WERI-Rb-1 (cell line): ENCODE results near the gene PLEKHG4B.

Experiments used
- DNase-seq: peaks from one replicate; pipeline ENCODE4 v3.0.0-alpha.2; 2020
- H3K27ac ChIP-seq: fragments of 250-450 bp; sonication (Bioruptor Pico); 2 replicates; pipeline ENCODE4 v1.5.1; 2020; ENCODE audit warnings: mild to moderate bottlenecking, moderate library complexity
- H3K27me3 ChIP-seq: fragments of 250-450 bp; sonication (Bioruptor Pico); 2 replicates; pipeline ENCODE4 v1.5.1; 2021; ENCODE audit warnings: mild to moderate bottlenecking, low read depth, moderate library complexity; ENCODE audit not compliant: insufficient read depth, severe bottlenecking
- H3K36me3 ChIP-seq: fragments of 250-450 bp; sonication (Bioruptor Pico); 2 replicates; pipeline ENCODE4 v1.5.1; 2020; ENCODE audit warnings: mild to moderate bottlenecking, moderate library complexity
- H3K4me3 ChIP-seq: 2 replicates; pipeline ENCODE4 v1.5.1; 2011; ENCODE audit warnings: low read depth, mild to moderate bottlenecking, control low read depth, low read length
- H3K9me3 ChIP-seq: fragments of 250-450 bp; sonication (Bioruptor Pico); 2 replicates; pipeline ENCODE4 v1.5.1; 2021; ENCODE audit warnings: mild to moderate bottlenecking, moderate library complexity; ENCODE audit not compliant: severe bottlenecking
- CTCF ChIP-seq: IDR thresholded peaks from 2 replicates; pipeline ENCODE4 v1.5.1; 2011; ENCODE audit warnings: low read depth, mild to moderate bottlenecking, control low read depth, inconsistent platforms, low read length

PLEKHG4B gene

DNA sequence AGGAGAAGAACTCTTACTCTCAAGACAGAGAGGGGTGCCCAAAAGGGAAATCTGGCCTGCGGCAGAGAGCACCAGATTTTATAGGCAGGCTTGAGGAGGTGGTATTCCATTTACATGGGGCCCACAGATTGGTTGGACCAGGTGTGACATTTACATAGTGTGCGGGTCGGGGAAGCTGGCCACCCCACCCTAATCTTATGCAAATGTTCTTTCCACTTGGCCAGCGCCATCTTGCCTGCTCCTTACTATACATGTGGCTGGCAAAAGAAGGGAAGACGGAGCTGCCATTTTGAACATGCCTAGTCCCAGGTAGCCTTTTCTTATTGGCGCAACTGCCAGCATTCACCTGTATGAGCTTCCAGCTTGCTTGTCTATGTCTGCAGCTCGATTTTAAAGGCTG lies 34.8 kb downstream of the PLEKHG4B start:
- H3K27ac ChIP-seq = no peak overlapping the region
- TF ChIP-seq CTCF = no peak
- peaks cover 16% of the 10 kb centered on the region for H3K27me3 ChIP-seq
- no peak overlapping the region for H3K4me3 ChIP-seq
- peaks cover 26% of the 10 kb centered on the region for H3K9me3 ChIP-seq
- no peak for DNase-seq
- H3K36me3 ChIP-seq = no peaks in the 10 kb centered on the region

DNA sequence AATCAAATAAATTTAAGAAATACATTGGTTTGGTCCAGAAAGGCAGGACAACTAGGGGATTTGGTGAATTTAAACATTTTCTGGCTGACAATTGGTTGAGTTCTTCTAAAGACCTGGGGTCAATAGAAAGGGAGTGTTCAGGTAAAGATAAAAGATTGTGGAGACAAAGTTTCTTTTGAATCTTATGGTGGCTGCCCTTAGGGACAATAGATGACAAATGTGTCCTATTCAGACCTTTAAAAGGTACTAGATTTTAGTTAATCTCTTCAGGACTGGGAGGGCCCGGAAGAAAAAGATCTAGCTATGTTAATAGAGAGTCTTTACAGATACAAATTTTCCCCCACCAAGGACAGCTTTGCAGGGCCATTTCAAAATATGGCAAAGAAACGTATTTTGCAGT lies 35.9 kb downstream of the PLEKHG4B start:
- DNase-seq = no peak
- Histone ChIP-seq H3K27ac (no peak overlapping the region), H3K27me3 (peaks cover 16% of the 10 kb centered on the region), H3K36me3 (no peaks in the 10 kb centered on the region), H3K4me3 (no peak overlapping the region), H3K9me3 (peaks cover 20% of the 10 kb centered on the region)
- TF ChIP-seq CTCF = no peak

DNA sequence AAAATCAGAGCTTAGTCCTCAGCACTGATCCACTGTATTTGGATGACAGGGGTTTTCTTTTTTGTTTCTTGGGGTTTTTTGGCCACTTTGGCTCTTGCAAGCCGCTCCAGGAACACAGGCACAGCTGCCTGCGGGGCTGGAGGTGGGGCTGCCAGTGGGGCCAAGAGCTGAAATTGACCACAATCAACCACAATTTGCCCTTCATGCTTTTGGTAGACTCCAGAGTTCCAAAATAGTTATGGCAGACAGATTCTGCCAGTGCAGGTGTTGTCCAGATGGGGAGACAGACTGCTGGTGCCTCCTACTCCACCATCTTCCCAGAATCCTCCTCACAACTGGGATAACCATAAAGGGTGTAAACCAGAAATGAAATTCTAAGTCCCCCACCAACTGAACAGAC lies 36.5 kb downstream of the PLEKHG4B start:
- Histone ChIP-seq H3K27ac (no peak overlapping the region), H3K27me3 (peaks cover 20% of the 10 kb centered on the region), H3K4me3 (no peak overlapping the region), H3K9me3 (peaks cover 20% of the 10 kb centered on the region), H3K36me3 (no peaks in the 10 kb centered on the region)
- no peak for DNase-seq
- no peak for TF ChIP-seq CTCF

DNA sequence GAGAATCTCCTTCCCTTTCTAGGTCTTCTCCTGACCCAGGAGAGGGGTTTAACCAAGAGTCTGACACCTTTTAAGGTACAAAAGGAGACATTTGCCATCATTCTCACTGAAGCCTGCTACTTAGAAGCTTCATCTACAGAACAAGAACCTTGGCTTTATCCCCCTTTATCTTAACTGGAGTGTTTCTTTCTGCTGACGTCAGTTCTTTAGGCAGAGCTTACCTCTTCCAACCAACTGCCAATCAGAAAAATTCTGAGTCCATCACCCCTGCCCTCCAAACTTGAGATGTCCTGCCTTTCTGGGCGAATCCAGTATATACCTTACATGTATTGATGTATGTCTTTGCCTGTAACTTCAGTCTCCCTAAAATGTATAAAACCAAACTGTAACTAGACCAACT lies 37.2 kb downstream of the PLEKHG4B start:
- no peaks in the 10 kb centered on the region for H3K36me3 ChIP-seq
- H3K27ac ChIP-seq = no peak overlapping the region
- no peak for DNase-seq
- H3K9me3 ChIP-seq = peaks cover 20% of the 10 kb centered on the region
- no peak for TF ChIP-seq CTCF
- H3K4me3 ChIP-seq = no peak overlapping the region
- H3K27me3 ChIP-seq = peaks cover 23% of the 10 kb centered on the region

GRCh38 chr5:129820-130219 lies 37.9 kb downstream of the PLEKHG4B start:
- Histone ChIP-seq H3K9me3 (peaks cover 18% of the 10 kb centered on the region), H3K27ac (no peak overlapping the region), H3K27me3 (peaks cover 23% of the 10 kb centered on the region), H3K4me3 (no peak overlapping the region), H3K36me3 (no peaks in the 10 kb centered on the region)
- DNase-seq = no peak
- no peak for TF ChIP-seq CTCF

DNA sequence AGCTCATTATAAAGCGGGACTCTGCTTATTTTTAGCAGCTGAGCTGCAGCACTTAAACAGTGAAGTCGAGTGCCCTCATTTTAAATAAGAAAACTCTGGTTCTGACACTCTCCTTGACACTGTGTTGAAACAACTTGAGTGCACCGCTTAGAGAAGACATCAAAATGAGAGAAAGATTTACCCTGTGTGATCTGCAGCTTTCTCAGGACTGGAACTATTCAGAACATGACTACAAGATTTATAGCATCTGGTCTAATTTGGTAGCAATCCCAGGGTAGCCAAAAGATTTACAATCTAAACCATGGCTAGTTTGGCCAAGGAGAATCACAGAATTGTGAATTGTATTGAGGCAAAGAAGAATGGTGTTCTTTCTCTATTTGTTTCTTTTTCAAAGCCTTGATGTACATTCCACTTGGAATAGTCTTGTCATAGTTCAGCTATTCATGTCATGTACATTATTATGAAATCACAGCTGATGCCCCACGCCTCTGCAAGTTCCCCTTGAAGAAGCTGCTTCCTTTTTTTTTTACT lies 38.7 kb downstream of the PLEKHG4B start:
- Histone ChIP-seq H3K9me3 (peaks cover 11% of the 10 kb centered on the region), H3K36me3 (no peaks in the 10 kb centered on the region), H3K4me3 (no peak overlapping the region), H3K27ac (no peak overlapping the region), H3K27me3 (peaks cover 23% of the 10 kb centered on the region)
- no peak for DNase-seq
- TF ChIP-seq CTCF = no peak
